ENCODE data around the gene FOXJ2. TPM values are rescaled to one million over a fixed set of nuclear protein-coding genes. Genes with fewer than 3 reads are reported as not detected.

FOXJ2 gene
- total and polyA plus RNA-seq, 4 experiments from 2014 or later = 4.8 to 33.4 (median 25.3) TPM

DNA sequence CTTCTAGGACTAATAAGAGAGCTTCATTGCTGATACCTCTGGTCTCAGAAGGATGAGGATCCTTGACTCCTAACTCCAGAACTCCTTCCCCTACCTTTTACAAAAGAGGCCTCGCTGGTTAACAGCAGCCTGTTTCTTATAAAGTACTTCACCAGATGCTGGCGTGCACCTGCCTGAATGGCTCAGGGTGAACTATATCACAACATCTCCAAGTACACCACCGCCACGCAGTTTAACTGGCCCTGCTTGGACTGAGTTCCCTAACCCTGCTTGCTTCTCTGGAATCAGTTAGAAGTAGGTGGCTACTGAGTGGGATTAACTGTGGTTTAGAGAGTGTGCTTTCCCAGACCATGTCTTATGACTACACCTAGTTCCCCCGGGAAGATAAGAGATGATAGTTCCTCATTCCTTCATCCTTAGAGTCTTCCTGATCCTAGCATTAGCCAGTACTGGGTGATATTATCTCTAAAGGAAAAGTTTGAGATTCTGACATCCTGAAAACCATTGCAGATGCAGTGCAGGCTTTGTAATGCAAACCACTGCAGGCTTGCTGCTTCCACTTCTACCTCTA, 3.0 kb downstream of the FOXJ2 start:
- H3K36me3 ChIP-seq (ENCODE audit: insufficient read depth, low read length) = peaks cover 8% of the 10 kb centered on the region
- H3K4me3 ChIP-seq (ENCODE audit: low read length in 2 of 2) = no peak overlapping the region
- peaks cover 73% of the 10 kb centered on the region for H3K4me1 ChIP-seq (ENCODE audit: insufficient read depth, low read length)
- no peak for DNase-seq
- no peaks in the 10 kb centered on the region for H3K27me3 ChIP-seq (ENCODE audit: insufficient read depth, low read length)
- intact Hi-C loops (cut with micrococcal nuclease) = no loop called here
- POLR2A ChIA-PET (ENCODE audit: partially characterized antibody) = interaction anchor here (0.6 to 5.3 kb wide), 3 partner anchors 8 to 101 kb away, joined by 6 to 29 read pairs (median 12); partner anchors contain the start of gene SLC2A3
- Mint-ChIP-seq H3K27me3 (no peaks in the 10 kb centered on the region), H3K36me3 (peaks cover 1 to 22% of the 10 kb centered on the region in 2 donors), H3K9me3 (no peaks in the 10 kb centered on the region), H3K4me1 (peaks cover 54 to 74% (median 68%) of the 10 kb centered on the region in 4 donors), H3K27ac (peak overlapping the region in 6 of 7 donors; percentile 25 to 96 (median 86)), H3K4me3 (peak overlapping the region; percentile 37 to 92 (median 88))
- CTCF ChIA-PET (ENCODE audit: partially characterized antibody) = interaction anchor here (6.6 to 8.5 kb wide), 2 partner anchors 10 to 45 kb away, joined by 46 to 85 read pairs; partner anchors contain the start of gene NECAP1
- peak overlapping the region; percentile 97 for H3K27ac ChIP-seq (ENCODE audit: low read depth, low read length)
- no peaks in the 10 kb centered on the region for H3K9me3 ChIP-seq (ENCODE audit: control insufficient read depth in 1 of 2, low read length in 2 of 2)

GRCh38 chr12:8036346-8036745, 3.8 kb downstream of the FOXJ2 start:
- Histone ChIP-seq H3K4me3 (ENCODE audit: low read length in 2 of 2) (no peak overlapping the region), H3K27ac (ENCODE audit: low read depth, low read length) (no peak overlapping the region), H3K9me3 (ENCODE audit: control insufficient read depth in 1 of 2, low read length in 2 of 2) (no peaks in the 10 kb centered on the region), H3K27me3 (ENCODE audit: insufficient read depth, low read length) (no peaks in the 10 kb centered on the region), H3K4me1 (ENCODE audit: insufficient read depth, low read length) (peaks cover 73% of the 10 kb centered on the region), H3K36me3 (ENCODE audit: insufficient read depth, low read length) (peaks cover 13% of the 10 kb centered on the region)
- CTCF ChIA-PET (ENCODE audit: partially characterized antibody) = interaction anchor here (0.9 to 8.5 kb wide), 4 partner anchors 9 to 52 kb away, joined by 3 to 85 read pairs (median 26); partner anchors contain the start of genes C3AR1 and NECAP1
- POLR2A ChIA-PET (ENCODE audit: partially characterized antibody) = interaction anchor here (0.6 to 2.2 kb wide), 4 partner anchors 9 to 113 kb away, joined by 3 to 12 read pairs (median 4); no protein-coding TSS in a partner anchor
- Mint-ChIP-seq H3K27ac (peak overlapping the region; percentile 58 to 96 (median 78)), H3K4me1 (peaks cover 54 to 74% (median 68%) of the 10 kb centered on the region in 4 donors), H3K4me3 (peak overlapping the region in 6 of 8 donors; percentile 18 to 92 (median 85)), H3K9me3 (no peaks in the 10 kb centered on the region), H3K36me3 (peaks cover 6 to 28% of the 10 kb centered on the region in 2 donors), H3K27me3 (no peaks in the 10 kb centered on the region)
- intact Hi-C loops (cut with micrococcal nuclease) = no loop called here
- DNase-seq = no peak

DNA sequence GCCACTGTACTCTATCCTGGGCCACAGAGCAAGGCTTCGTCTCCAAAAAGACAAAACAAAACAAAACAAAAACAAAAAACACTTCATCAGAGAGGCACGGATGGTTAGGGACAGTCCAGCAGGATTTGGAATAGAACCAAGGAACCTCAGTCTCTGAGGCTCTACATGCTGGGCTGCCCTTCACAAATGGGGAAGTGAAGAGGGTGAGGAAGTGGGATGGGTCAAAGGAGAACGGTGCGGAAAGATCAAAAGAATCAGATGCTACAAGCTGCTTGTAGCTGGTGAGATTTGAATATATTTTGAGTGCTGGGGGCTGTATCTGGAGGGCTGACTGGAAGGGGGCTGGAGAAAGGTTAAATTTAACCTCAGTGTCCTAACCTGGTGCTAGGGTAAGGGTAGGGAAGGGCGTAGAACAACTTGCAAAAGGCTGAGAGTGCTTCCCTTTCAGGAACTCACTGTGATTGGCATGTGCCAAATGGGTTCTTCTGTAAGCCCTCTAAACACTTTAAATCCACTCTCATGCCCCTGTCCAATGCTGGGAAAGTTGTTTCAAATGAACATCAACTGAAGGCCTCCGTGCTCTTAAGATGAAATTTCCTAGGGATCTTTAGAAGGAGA, 4.6 kb downstream of the FOXJ2 start:
- Mint-ChIP-seq H3K4me1 (peaks cover 51 to 69% (median 63%) of the 10 kb centered on the region in 4 donors), H3K27ac (peak overlapping the region; percentile 66 to 96 (median 83)), H3K27me3 (no peaks in the 10 kb centered on the region), H3K4me3 (peak overlapping the region; percentile 63 to 92 (median 76)), H3K36me3 (peaks cover 12 to 32% of the 10 kb centered on the region in 2 donors), H3K9me3 (no peaks in the 10 kb centered on the region)
- Histone ChIP-seq H3K27ac (ENCODE audit: low read depth, low read length) (peak overlapping the region; percentile 31), H3K9me3 (ENCODE audit: control insufficient read depth in 1 of 2, low read length in 2 of 2) (no peaks in the 10 kb centered on the region), H3K36me3 (ENCODE audit: insufficient read depth, low read length) (peaks cover 18% of the 10 kb centered on the region), H3K4me1 (ENCODE audit: insufficient read depth, low read length) (peaks cover 65% of the 10 kb centered on the region), H3K27me3 (ENCODE audit: insufficient read depth, low read length) (no peaks in the 10 kb centered on the region), H3K4me3 (ENCODE audit: low read length in 2 of 2) (no peak overlapping the region)
- ChIA-PET CTCF (ENCODE audit: partially characterized antibody) (interaction anchor here (0.9 to 8.5 kb wide), 7 partner anchors 8 to 230 kb away, joined by 3 to 85 read pairs (median 6); partner anchors contain the start of genes C3AR1 and NECAP1), POLR2A (ENCODE audit: partially characterized antibody) (interaction anchor here (1.0 to 3.3 kb wide), 5 partner anchors 10 to 114 kb away, joined by 3 to 40 read pairs (median 4); partner anchors contain the start of gene SLC2A3)
- intact Hi-C loops (cut with micrococcal nuclease) = no loop called here
- DNase-seq = no peak

- Histone ChIP-seq H3K27me3 (ENCODE audit: insufficient read depth, low read length) (no peaks in the 10 kb centered on the region), H3K9me3 (ENCODE audit: control insufficient read depth in 1 of 2, low read length in 2 of 2) (no peaks in the 10 kb centered on the region), H3K27ac (ENCODE audit: low read depth, low read length) (no peak overlapping the region), H3K4me1 (ENCODE audit: insufficient read depth, low read length) (peaks cover 64% of the 10 kb centered on the region), H3K4me3 (ENCODE audit: low read length in 2 of 2) (peak overlapping the region in 1 of 2 donors; percentile 28), H3K36me3 (ENCODE audit: insufficient read depth, low read length) (peaks cover 18% of the 10 kb centered on the region)
- Mint-ChIP-seq H3K4me3 (peak overlapping the region; percentile 53 to 92 (median 71)), H3K4me1 (peaks cover 52 to 69% (median 63%) of the 10 kb centered on the region in 4 donors), H3K36me3 (peaks cover 19 to 39% of the 10 kb centered on the region in 2 donors), H3K9me3 (no peaks in the 10 kb centered on the region), H3K27me3 (no peaks in the 10 kb centered on the region), H3K27ac (peak overlapping the region; percentile 53 to 96 (median 80))
- no peak for DNase-seq
- ChIA-PET CTCF (ENCODE audit: partially characterized antibody) (interaction anchor here (1.1 to 8.5 kb wide), 8 partner anchors 7 to 231 kb away, joined by 3 to 85 read pairs (median 5); partner anchors contain the start of gene NECAP1), POLR2A (ENCODE audit: partially characterized antibody) (interaction anchor here (1.0 to 3.3 kb wide), 6 partner anchors 11 to 102 kb away, joined by 3 to 40 read pairs (median 4); partner anchors contain the start of gene SLC2A3)
- intact Hi-C loops (cut with micrococcal nuclease) = no loop called here
Observed at GRCh38 chr12:8037947-8038346, 5.4 kb downstream of the FOXJ2 start.

DNA sequence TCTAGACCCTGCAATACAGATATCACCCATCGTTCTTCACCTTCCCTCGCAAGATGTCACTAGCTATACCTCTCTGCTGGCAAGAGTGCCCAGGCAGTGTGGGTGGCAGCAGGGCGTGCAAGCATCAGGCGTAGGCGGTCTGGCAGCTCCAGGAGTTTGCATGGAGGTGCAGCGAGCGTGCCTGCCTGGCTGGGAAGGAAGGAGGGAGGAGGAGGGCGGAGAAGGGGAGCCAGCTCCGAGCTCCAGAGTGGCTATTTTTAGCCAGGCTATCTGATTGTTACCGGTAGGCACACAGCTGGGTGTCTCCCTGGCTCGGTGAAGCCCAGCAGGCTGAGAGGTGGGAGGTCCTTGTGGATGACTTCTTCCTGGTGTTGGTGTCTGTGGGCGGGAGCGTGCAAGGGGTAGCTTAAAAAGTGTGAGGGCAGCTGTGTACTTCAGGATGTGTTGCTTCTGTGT, 6.2 kb downstream of the FOXJ2 start:
- Histone ChIP-seq H3K4me1 (ENCODE audit: insufficient read depth, low read length) (peaks cover 59% of the 10 kb centered on the region), H3K4me3 (ENCODE audit: low read length in 2 of 2) (peak overlapping the region in 1 of 2 donors; percentile 28), H3K27ac (ENCODE audit: low read depth, low read length) (peak overlapping the region; percentile 42), H3K27me3 (ENCODE audit: insufficient read depth, low read length) (no peaks in the 10 kb centered on the region), H3K9me3 (ENCODE audit: control insufficient read depth in 1 of 2, low read length in 2 of 2) (no peaks in the 10 kb centered on the region), H3K36me3 (ENCODE audit: insufficient read depth, low read length) (peaks cover 24% of the 10 kb centered on the region)
- Mint-ChIP-seq H3K9me3 (no peaks in the 10 kb centered on the region), H3K36me3 (peaks cover 24 to 43% of the 10 kb centered on the region in 2 donors), H3K27me3 (no peaks in the 10 kb centered on the region), H3K4me1 (peaks cover 50 to 62% (median 57%) of the 10 kb centered on the region in 4 donors), H3K27ac (peak overlapping the region; percentile 21 to 96 (median 64)), H3K4me3 (peak overlapping the region; percentile 53 to 92 (median 75))
- ChIA-PET CTCF (ENCODE audit: partially characterized antibody) (interaction anchor here (0.8 to 8.5 kb wide), 10 partner anchors 7 to 232 kb away, joined by 3 to 85 read pairs (median 4); partner anchors contain the start of gene NECAP1), POLR2A (ENCODE audit: partially characterized antibody) (interaction anchor here (0.6 to 3.3 kb wide), 6 partner anchors 8 to 106 kb away, joined by 3 to 40 read pairs (median 4); no protein-coding TSS in a partner anchor)
- DNase-seq = peak in 1 of 5 donors; percentile 48
- intact Hi-C loops (cut with micrococcal nuclease) = no loop called here

DNA sequence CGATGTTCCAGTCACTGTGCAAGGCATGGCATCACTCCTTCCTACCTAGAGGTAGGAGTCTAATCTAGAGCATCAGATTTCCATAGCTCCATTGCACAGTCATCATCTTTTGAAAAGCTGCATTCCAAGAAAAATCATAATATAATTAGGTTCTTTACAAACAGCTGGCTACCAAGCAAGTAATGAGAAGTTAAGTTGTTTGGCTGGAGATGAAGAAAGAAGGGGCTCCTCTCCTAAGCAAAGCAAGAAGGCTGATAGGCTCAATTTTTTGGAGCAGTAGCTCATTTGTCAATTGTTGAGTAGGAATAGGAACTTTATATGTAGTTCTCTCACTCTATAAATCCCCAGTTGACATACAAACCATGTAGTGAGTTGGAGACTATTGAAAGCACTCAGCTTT, 8.3 kb downstream of the FOXJ2 start:
- no peaks in the 10 kb centered on the region for H3K27me3 Mint-ChIP-seq
- H3K4me3 Mint-ChIP-seq = no peak overlapping the region
- POLR2A ChIA-PET (ENCODE audit: partially characterized antibody) = interaction anchor here (0.9 to 1.3 kb wide), 4 partner anchors 13 to 37 kb away, joined by 3 to 7 read pairs (median 4); no protein-coding TSS in a partner anchor
- Histone ChIP-seq H3K9me3 (ENCODE audit: control insufficient read depth in 1 of 2, low read length in 2 of 2) (no peaks in the 10 kb centered on the region), H3K27ac (ENCODE audit: low read depth, low read length) (no peak overlapping the region), H3K4me1 (ENCODE audit: insufficient read depth, low read length) (peaks cover 38% of the 10 kb centered on the region), H3K4me3 (ENCODE audit: low read length in 2 of 2) (no peak overlapping the region), H3K27me3 (ENCODE audit: insufficient read depth, low read length) (no peaks in the 10 kb centered on the region), H3K36me3 (ENCODE audit: insufficient read depth, low read length) (peaks cover 37% of the 10 kb centered on the region)
- CTCF ChIA-PET (ENCODE audit: partially characterized antibody) = interaction anchor here (0.7 to 11.4 kb wide), 6 partner anchors 21 to 107 kb away, joined by 3 to 305 read pairs (median 3); partner anchors contain the start of gene C3AR1
- peaks cover 36 to 53% of the 10 kb centered on the region in 2 donors for H3K36me3 Mint-ChIP-seq
- peaks cover 32 to 41% (median 40%) of the 10 kb centered on the region in 4 donors for H3K4me1 Mint-ChIP-seq
- no peak for DNase-seq
- intact Hi-C loops (cut with micrococcal nuclease) = no loop called here
- H3K9me3 Mint-ChIP-seq = no peaks in the 10 kb centered on the region
- no peak overlapping the region for H3K27ac Mint-ChIP-seq

All from CD4-positive, alpha-beta memory T cell (primary cell).